HL-60 (cell line): ENCODE data around the gene GLYATL2.

ENCODE experiments used
- DNase-seq, 2 experiments: peaks; one replicate each; pipeline ENCODE4 v3.0.0-alpha.2; 2010 to 2020; ENCODE audit warnings: low read depth in 1 of 2, low spot score in 1 of 2
- H3K27ac ChIP-seq: fragments of 250-450 bp; sonication (Bioruptor Pico); replicated peaks from 2 replicates; pipeline ENCODE4 v1.5.1; 2020; ENCODE audit warnings: mild to moderate bottlenecking, moderate library complexity
- H3K27me3 ChIP-seq: fragments of 250-450 bp; sonication (Bioruptor Pico); 2 replicates; pipeline ENCODE4 v1.5.1; 2021; ENCODE audit warnings: mild to moderate bottlenecking, moderate library complexity; ENCODE audit not compliant: insufficient read depth, poor library complexity, severe bottlenecking
- H3K4me3 ChIP-seq: replicated peaks from 2 replicates; pipeline ENCODE4 v1.5.1; 2011; ENCODE audit warnings: mild to moderate bottlenecking, control low read depth, low read length; ENCODE audit not compliant: insufficient read depth
- GABPA ChIP-seq: IDR thresholded peaks from 2 replicates; pipeline ENCODE4 v1.6.1; 2012; ENCODE audit warnings: low read depth
- POLR2AphosphoS5 ChIP-seq: IDR thresholded peaks from 2 replicates; pipeline ENCODE4 v1.6.1; 2012; ENCODE audit warnings: low read depth
- REST ChIP-seq: IDR thresholded peaks from 2 replicates; pipeline ENCODE4 v1.6.1; 2012; ENCODE audit warnings: low read depth; ENCODE audit not compliant: insufficient replicate concordance
- SPI1 ChIP-seq: IDR thresholded peaks from 2 replicates; pipeline ENCODE4 v1.6.1; 2012; ENCODE audit warnings: low read depth, mild to moderate bottlenecking, borderline replicate concordance
- long read RNA-seq: library from polyadenylated mRNA; unstranded; transcript quantifications from one replicate; pipeline ENCODE4 v2.0.0, GENCODE V29; 2020
- TF ChIP-seq, protein P1 (sequence below): IDR thresholded peaks from one replicate; pipeline ENCODE4 v1.5.1; 2011; ENCODE audit warnings: low read length, control low read depth, inconsistent platforms; ENCODE audit not compliant: insufficient read depth

GLYATL2 gene
- long read RNA-seq: 0 reads

DNA sequence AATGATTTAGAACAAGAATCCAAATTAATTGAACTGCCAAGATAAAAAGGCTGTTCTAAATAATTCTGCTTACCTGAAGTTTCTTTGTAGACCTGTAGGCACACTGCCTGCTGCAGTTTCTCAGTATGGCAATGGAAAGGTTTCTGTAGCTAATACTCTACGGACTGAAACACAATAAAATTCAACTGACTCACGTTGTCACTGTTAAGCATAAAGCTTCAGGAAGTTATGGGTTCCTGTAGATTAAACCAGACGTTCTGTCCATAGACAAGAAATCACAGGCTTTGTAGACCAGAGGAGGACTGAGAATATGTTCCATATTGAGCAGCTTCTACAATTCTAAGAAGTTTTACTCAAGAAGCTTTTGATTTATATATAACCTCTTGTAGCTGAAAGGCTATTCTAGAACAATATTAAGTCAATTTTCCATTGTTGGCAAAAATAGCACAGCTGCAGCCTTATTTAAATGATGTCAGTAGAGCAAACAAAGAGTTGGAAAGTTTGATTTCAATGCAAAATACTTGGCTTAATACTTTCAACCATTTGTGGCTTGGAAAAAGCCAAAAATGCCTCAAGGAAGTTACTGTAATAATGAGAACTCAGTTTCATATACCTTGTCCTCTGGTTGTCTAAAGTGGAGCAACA, at the start of gene GLYATL2:
TSS of gene GLYATL2 (minus strand) at position 344 of the 645 bp plus-strand sequence. CDS start 5,092 bp downstream, outside the sequence.
- H3K27me3 ChIP-seq: no peaks in the 10 kb centered on the region
- no peak within 1 kb of the TSS for H3K4me3 ChIP-seq
- DNase-seq: no peak
- H3K27ac ChIP-seq: no peak within 1 kb of the TSS
- TF ChIP-seq REST (no peak), GABPA (no peak), POLR2AphosphoS5 (no peak), SPI1 (no peak)
- TF ChIP-seq, protein P1, sequence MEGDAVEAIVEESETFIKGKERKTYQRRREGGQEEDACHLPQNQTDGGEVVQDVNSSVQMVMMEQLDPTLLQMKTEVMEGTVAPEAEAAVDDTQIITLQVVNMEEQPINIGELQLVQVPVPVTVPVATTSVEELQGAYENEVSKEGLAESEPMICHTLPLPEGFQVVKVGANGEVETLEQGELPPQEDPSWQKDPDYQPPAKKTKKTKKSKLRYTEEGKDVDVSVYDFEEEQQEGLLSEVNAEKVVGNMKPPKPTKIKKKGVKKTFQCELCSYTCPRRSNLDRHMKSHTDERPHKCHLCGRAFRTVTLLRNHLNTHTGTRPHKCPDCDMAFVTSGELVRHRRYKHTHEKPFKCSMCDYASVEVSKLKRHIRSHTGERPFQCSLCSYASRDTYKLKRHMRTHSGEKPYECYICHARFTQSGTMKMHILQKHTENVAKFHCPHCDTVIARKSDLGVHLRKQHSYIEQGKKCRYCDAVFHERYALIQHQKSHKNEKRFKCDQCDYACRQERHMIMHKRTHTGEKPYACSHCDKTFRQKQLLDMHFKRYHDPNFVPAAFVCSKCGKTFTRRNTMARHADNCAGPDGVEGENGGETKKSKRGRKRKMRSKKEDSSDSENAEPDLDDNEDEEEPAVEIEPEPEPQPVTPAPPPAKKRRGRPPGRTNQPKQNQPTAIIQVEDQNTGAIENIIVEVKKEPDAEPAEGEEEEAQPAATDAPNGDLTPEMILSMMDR: no peak

- Histone ChIP-seq H3K27ac (no peak overlapping the region), H3K27me3 (no peaks in the 10 kb centered on the region), H3K4me3 (no peak overlapping the region)
- no peak for DNase-seq
- TF ChIP-seq, protein P1: no peak
- TF ChIP-seq REST: no peak
- no peak for TF ChIP-seq POLR2AphosphoS5
- TF ChIP-seq GABPA: no peak
- TF ChIP-seq SPI1: no peak
Measured at GRCh38 chr11:58893899-58894298, 49.4 kb upstream of the GLYATL2 start.

GRCh38 chr11:58888579-58888978, 44.1 kb upstream of the GLYATL2 start:
- TF ChIP-seq GABPA (no peak), POLR2AphosphoS5 (no peak), SPI1 (no peak), REST (peak; percentile 15)
- TF ChIP-seq, protein P1: no peak
- no peak overlapping the region for H3K27ac ChIP-seq
- peak in 1 of 2 experiments; percentile 43 for DNase-seq
- H3K4me3 ChIP-seq: no peak overlapping the region
- no peaks in the 10 kb centered on the region for H3K27me3 ChIP-seq
